ENCODE measurements around the gene TTYH3.

- TF ChIP-seq CTCF (IDR thresholded peaks at IDR 0.05; ENCODE audit: low read depth, low read length, poor library complexity, severe bottlenecking): no peak
- no peak for TF ChIP-seq EZH2phosphoT487 (IDR thresholded peaks at IDR 0.05; ENCODE audit: borderline replicate concordance, low read length)
Measured at GRCh38 chr7:2699289-2699620, 67.5 kb downstream of the TTYH3 start.

Measured in DOHH2 (cell line).